ENCODE data around the gene CHKA.

- TF ChIP-seq CTCF (IDR thresholded peaks at IDR 0.05), result no peak
- no peak for TF ChIP-seq POLR2A (IDR thresholded peaks at IDR 0.05)
- TF ChIP-seq EP300 (IDR thresholded peaks at IDR 0.05), result no peak
These were observed 19.5 kb upstream of the CHKA start for GRCh38 chr11:68140496-68141245.

Data from stomach (tissue), 4 donors.